Osteoblast (primary cell): ENCODE results near the gene LTBP1. TPM values are rescaled to one million over a fixed set of nuclear protein-coding genes. Genes with fewer than 3 reads are reported as not detected.

ENCODE experiments used
- DNase-seq: peaks from one replicate; pipeline ENCODE4 v3.0.0; 2011; ENCODE audit warnings: low spot score, mixed read lengths; ENCODE audit not compliant: insufficient read length; ENCODE audit errors: missing footprints
- H2AFZ ChIP-seq: 2 replicates; pipeline ENCODE4 v1.6.0; 2011; ENCODE audit warnings: mild to moderate bottlenecking, low read length
- H3K27ac ChIP-seq: 2 replicates; pipeline ENCODE4 v1.5.1; 2011; ENCODE audit warnings: mild to moderate bottlenecking, low read depth, low read length, moderate library complexity
- H3K27me3 ChIP-seq: 2 replicates; pipeline ENCODE4 v1.6.0; 2012; ENCODE audit warnings: mild to moderate bottlenecking, control low read depth, inconsistent platforms, low read length, moderate library complexity; ENCODE audit not compliant: insufficient read depth
- H3K36me3 ChIP-seq: 2 replicates; pipeline ENCODE4 v1.5.1; 2011; ENCODE audit warnings: mild to moderate bottlenecking, low read length, control low read depth, moderate library complexity; ENCODE audit not compliant: insufficient read depth
- H3K4me1 ChIP-seq: 2 replicates; pipeline ENCODE4 v1.5.1; 2011; ENCODE audit warnings: mild to moderate bottlenecking, low read length, control low read depth, moderate library complexity; ENCODE audit not compliant: insufficient read depth
- H3K4me2 ChIP-seq: 2 replicates; pipeline ENCODE4 v1.6.0; 2011; ENCODE audit warnings: mild to moderate bottlenecking, low read length; ENCODE audit not compliant: insufficient read depth
- H3K4me3 ChIP-seq: fragments of 200-600 bp; sonication (generic); 3 replicates; pipeline ENCODE4 v1.5.1; 2012; ENCODE audit warnings: mild to moderate bottlenecking, low read length, inconsistent platforms; ENCODE audit not compliant: insufficient read depth
- H3K79me2 ChIP-seq: 2 replicates; pipeline ENCODE4 v1.6.0; 2012; ENCODE audit warnings: mild to moderate bottlenecking, low read length, control low read depth, inconsistent platforms; ENCODE audit not compliant: insufficient read depth
- H3K9me3 ChIP-seq: 2 replicates; pipeline ENCODE4 v1.5.1; 2011; ENCODE audit warnings: low read depth, low read length, control low read depth
- H4K20me1 ChIP-seq: 2 replicates; pipeline ENCODE4 v1.6.0; 2012; ENCODE audit warnings: mild to moderate bottlenecking, low read length, control low read depth; ENCODE audit not compliant: insufficient read depth
- CTCF ChIP-seq: IDR thresholded peaks from 2 replicates; pipeline ENCODE4 v1.5.1; 2011; ENCODE audit warnings: mild to moderate bottlenecking, low read depth, low read length, moderate library complexity; ENCODE audit errors: extremely low read depth
- total RNA-seq: library from RNA; depleted of rRNA; stranded (reverse); fragments of >200 nt; gene quantifications from 2 replicates; pipeline ENCODE4 v1.2.3, GENCODE V29; 2012

LTBP1 gene
- total RNA-seq, 1 donor = 224 TPM

- Histone ChIP-seq H2AFZ (no peak overlapping the region), H3K36me3 (peaks cover 46% of the 10 kb centered on the region), H3K4me3 (no peak overlapping the region), H3K4me1 (peaks cover 33% of the 10 kb centered on the region), H3K27me3 (no peaks in the 10 kb centered on the region), H3K4me2 (no peak overlapping the region), H4K20me1 (no peaks in the 10 kb centered on the region), H3K9me3 (no peaks in the 10 kb centered on the region), H3K27ac (no peak overlapping the region), H3K79me2 (no peaks in the 10 kb centered on the region)
- no peak for TF ChIP-seq CTCF
- no peak for DNase-seq
Measured at GRCh38 chr2:33287507-33288005, 340.8 kb downstream of the LTBP1 start.

DNA sequence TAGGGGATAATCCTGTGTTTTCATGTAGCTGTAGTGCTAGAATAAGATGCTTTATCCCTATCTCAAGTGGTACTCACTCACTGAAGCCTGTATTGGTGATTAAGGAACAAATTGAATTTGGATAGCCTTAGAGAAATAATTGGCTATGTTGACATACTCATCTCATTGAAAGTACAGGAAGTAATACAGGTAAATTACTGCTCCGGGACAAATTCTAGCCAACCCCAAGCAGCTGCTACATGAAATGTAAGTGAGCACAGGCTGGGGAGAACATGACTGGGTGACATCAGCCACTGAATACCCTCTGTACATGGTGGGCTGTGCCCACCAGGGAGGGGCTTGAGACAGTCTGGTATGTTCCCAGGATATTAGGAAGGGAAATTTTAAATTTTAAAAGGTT, 341.3 kb downstream of the LTBP1 start:
- H3K27ac ChIP-seq = no peak overlapping the region

DNA sequence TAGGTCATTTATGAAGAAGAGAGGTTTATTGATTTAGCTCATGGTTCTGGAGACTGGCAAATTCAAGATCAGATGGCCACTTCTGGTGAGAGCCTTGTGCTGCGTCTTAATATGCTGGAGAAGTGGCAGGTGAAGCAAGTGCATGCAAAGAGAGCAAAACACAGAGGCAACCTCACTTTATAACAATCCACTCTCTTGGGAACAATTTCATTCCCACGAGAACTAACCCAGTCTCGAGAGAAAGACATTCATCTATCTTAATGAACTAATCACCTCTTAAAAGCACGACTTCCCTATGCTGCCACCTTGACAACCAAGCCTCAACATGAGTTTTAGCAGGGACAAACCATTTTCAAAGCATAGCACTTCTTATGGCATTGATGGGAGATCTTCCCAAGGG, 343.2 kb downstream of the LTBP1 start:
- Histone ChIP-seq H4K20me1 (no peaks in the 10 kb centered on the region), H3K27me3 (no peaks in the 10 kb centered on the region), H3K36me3 (peaks cover 37% of the 10 kb centered on the region), H3K4me2 (no peak overlapping the region), H3K79me2 (no peaks in the 10 kb centered on the region), H3K9me3 (no peaks in the 10 kb centered on the region), H3K4me3 (no peak overlapping the region), H2AFZ (no peak overlapping the region), H3K4me1 (peaks cover 42% of the 10 kb centered on the region), H3K27ac (peak overlapping the region; percentile 69)
- no peak for TF ChIP-seq CTCF
- no peak for DNase-seq

More for the DNA sequence above, 341.3 kb downstream of the LTBP1 start:
- Histone ChIP-seq H3K79me2 (no peaks in the 10 kb centered on the region), H3K4me1 (peaks cover 38% of the 10 kb centered on the region), H4K20me1 (no peaks in the 10 kb centered on the region), H3K9me3 (no peaks in the 10 kb centered on the region), H3K4me3 (no peak overlapping the region), H2AFZ (no peak overlapping the region), H3K36me3 (peaks cover 48% of the 10 kb centered on the region), H3K27me3 (no peaks in the 10 kb centered on the region), H3K4me2 (no peak overlapping the region)
- no peak for DNase-seq
- TF ChIP-seq CTCF = no peak

DNA sequence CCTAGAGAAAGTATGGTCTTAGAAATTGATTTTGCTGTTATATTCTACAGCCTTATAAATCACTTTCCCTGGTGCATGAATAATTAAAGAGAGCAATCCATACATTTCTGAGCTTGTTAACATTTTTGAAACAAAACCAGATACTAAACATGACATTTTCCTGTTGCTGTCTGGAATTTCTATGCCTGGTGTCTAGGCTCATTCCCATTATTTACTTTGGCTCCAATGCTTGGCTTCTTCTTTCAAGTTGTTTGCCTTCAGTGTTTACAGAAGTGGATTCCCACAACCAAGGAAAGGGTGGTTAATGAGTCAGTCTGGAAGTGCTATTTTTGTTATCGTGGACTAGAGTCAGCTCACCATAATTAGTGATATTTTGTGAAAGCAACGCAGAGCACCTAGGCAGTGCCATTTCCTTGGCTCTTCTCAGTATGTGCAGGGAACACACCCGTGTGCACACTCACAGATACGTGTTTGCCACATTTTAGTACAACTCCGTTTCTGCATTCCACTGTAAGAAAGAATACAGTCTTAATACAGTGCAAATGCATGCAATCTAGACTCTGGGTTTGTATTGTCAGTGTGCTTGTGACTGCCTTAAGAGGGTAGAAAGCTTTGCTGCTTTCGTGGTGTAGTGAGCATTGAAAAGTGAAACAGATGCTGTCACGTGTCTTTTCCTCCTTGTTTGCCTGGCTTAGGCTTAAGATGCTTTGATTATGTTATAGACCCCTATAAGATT, 344.7 kb downstream of the LTBP1 start:
- Histone ChIP-seq H3K4me1 (peaks cover 42% of the 10 kb centered on the region), H3K79me2 (no peaks in the 10 kb centered on the region), H3K27me3 (no peaks in the 10 kb centered on the region), H3K4me2 (peak overlapping the region; percentile 68), H4K20me1 (no peaks in the 10 kb centered on the region), H3K9me3 (no peaks in the 10 kb centered on the region), H3K27ac (peak overlapping the region; percentile 69), H3K4me3 (peak overlapping the region; percentile 16), H2AFZ (no peak overlapping the region), H3K36me3 (peaks cover 40% of the 10 kb centered on the region)
- peak; percentile 59 for DNase-seq
- TF ChIP-seq CTCF = no peak
